AG04450 (cell line): ENCODE results near the gene SCN7A. TPM values are rescaled to one million over a fixed set of nuclear protein-coding genes. Genes with fewer than 3 reads are reported as not detected.

ENCODE experiments used
- CTCF ChIA-PET: fragments of 300-600, 350-600 bp; formaldehyde crosslinking; extraction: SDS; loops from one replicate; lab custom pipeline; 2022; ENCODE audit warnings: antibody characterized with exemption, inconsistent platforms; lab: Charles Lee
- POLR2A ChIA-PET: fragments of 350-600 bp; formaldehyde crosslinking; extraction: SDS; loops from one replicate; lab custom pipeline; 2021; ENCODE audit warnings: antibody characterized with exemption, inconsistent platforms; lab: Yijun Ruan, JAX
- DNase-seq: peaks from one replicate; pipeline ENCODE4 v3.0.0-alpha.2; 2011; ENCODE audit warnings: low read depth, low spot score
- H3K27ac ChIP-seq: one replicate; pipeline ENCODE4 v1.5.1; 2012; ENCODE audit warnings: low read depth, low read length, control low read depth
- H3K27me3 ChIP-seq: one replicate; pipeline ENCODE4 v1.6.0; 2012; ENCODE audit warnings: low read length; ENCODE audit not compliant: control insufficient read depth, insufficient read depth
- H3K4me3 ChIP-seq: 2 replicates; pipeline ENCODE4 v1.5.1; 2011; ENCODE audit warnings: mild to moderate bottlenecking, low read depth, low read length, control low read depth
- H3K9me3 ChIP-seq: 2 replicates; pipeline ENCODE4 v1.5.1; 2012; ENCODE audit warnings: low read length; ENCODE audit not compliant: control insufficient read depth, insufficient read depth
- polyA plus RNA-seq: library from polyadenylated mRNA; depleted of rRNA; stranded (reverse); fragments of >200 nt; gene quantifications from 2 replicates; pipeline ENCODE4 v1.2.3, GENCODE V29; 2011
- TF ChIP-seq, protein P1 (sequence below): IDR thresholded peaks from 2 replicates; pipeline ENCODE4 v1.5.1; 2011; ENCODE audit warnings: low read depth, low read length, control low read depth, inconsistent platforms

SCN7A gene
- polyA plus RNA-seq, 1 experiment, result 9.8 TPM

DNA sequence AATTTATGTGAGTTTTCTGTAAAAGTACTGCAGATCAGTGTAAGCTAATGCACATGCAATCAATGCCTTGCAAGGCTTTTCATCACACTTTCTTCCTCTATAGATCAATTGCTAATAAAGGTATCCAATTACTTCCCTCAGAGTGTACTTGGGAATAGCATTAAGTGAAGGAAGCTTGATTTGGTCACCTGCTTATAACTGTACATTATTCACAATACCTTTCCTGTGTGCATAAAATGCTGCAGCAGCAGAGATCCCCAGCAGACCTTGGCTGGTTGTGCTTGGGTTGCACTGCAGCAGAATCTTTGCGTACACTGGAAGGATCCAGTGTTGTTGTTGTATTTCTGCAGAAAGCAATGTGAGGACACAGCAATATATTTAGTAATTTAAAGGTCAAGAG is 99.8 kb downstream of the SCN7A start:
- no peaks in the 10 kb centered on the region for H3K9me3 ChIP-seq
- H3K27ac ChIP-seq, result no peak overlapping the region
- TF ChIP-seq, protein P1, sequence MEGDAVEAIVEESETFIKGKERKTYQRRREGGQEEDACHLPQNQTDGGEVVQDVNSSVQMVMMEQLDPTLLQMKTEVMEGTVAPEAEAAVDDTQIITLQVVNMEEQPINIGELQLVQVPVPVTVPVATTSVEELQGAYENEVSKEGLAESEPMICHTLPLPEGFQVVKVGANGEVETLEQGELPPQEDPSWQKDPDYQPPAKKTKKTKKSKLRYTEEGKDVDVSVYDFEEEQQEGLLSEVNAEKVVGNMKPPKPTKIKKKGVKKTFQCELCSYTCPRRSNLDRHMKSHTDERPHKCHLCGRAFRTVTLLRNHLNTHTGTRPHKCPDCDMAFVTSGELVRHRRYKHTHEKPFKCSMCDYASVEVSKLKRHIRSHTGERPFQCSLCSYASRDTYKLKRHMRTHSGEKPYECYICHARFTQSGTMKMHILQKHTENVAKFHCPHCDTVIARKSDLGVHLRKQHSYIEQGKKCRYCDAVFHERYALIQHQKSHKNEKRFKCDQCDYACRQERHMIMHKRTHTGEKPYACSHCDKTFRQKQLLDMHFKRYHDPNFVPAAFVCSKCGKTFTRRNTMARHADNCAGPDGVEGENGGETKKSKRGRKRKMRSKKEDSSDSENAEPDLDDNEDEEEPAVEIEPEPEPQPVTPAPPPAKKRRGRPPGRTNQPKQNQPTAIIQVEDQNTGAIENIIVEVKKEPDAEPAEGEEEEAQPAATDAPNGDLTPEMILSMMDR, result no peak
- H3K4me3 ChIP-seq, result no peak overlapping the region
- no peak for DNase-seq
- H3K27me3 ChIP-seq, result no peaks in the 10 kb centered on the region
- ChIA-PET CTCF (interaction anchor here (0.9 to 2.1 kb wide), 3 partner anchors 9 to 33 kb away, joined by 3 to 8 read pairs (median 3); no protein-coding TSS in a partner anchor), POLR2A (no interaction called here)

DNA sequence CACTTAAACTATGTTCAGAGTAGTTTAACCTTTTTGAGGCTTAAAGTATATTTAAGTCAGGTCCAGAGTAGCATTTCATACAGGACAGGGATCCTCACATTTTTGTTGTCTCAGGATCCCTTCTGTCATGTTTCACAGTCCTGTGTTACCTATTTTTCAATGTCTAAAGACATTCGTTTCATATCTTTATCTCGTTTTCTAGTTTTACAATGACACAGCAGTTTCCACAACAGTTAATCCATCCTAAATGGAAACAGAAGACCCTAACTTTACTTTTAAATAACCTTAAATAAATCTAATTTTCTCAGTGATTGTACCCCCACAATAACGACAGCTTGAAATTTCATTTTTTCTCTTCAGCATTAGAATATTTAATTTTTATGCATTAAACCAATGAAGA is 101.0 kb downstream of the SCN7A start:
- H3K27me3 ChIP-seq, result no peaks in the 10 kb centered on the region
- H3K9me3 ChIP-seq, result no peaks in the 10 kb centered on the region
- no peak overlapping the region for H3K27ac ChIP-seq
- TF ChIP-seq, protein P1, result no peak
- ChIA-PET POLR2A (no interaction called here), CTCF (interaction anchor here (0.6 kb wide), 1 partner anchor 211 kb away, joined by 8 read pairs; no protein-coding TSS in a partner anchor)
- no peak overlapping the region for H3K4me3 ChIP-seq
- no peak for DNase-seq

DNA sequence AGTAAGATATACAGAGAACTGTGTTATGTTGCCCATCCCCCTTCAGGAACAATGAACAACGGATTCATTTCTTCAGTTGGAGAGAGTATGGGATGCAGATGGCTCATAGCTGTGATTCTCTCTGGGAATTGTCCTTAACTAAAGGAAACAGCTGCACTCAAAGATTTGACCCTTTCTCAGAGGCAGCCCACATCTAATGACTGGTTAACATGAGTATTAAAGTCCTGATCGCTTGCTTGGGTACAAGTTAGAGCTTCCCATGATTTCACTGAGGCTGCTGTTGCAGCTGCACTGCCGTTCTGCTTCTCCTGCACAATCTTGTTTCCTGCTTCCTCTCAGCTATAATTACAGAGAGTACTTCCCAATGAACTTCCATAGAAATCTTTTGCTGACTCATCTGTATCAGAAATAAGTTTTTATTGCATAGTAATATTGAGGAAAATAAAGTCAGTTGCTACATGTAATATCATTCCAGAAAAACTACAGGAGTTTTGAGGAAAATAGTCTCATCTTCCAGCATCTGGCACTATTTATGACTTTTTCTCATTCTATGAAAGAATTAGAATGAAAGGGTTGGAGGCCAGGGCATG is 105.5 kb downstream of the SCN7A start:
- TF ChIP-seq, protein P1, result no peak
- ChIA-PET POLR2A (no interaction called here), CTCF (no interaction called here)
- no peak for DNase-seq
- no peaks in the 10 kb centered on the region for H3K27me3 ChIP-seq
- H3K4me3 ChIP-seq, result no peak overlapping the region
- no peak overlapping the region for H3K27ac ChIP-seq
- H3K9me3 ChIP-seq, result no peaks in the 10 kb centered on the region

DNA sequence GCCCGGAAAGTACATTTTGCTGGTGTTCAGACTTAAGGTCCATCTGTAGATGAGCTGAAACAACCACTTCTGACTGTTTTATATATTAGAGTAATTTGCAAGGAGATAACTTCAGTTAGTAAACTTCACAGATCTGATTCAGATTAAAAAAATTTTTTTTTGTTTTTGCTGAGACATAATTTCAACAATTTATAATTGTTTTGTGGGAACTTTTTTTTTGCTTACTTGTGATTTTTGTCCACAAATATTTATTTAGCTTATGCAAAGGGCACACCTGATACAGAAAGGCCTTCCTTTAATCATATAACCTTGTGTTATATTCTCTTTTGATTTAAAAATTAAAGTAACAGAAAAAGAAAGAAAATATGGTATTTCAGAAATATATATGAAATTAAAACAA is 108.7 kb downstream of the SCN7A start:
- CTCF ChIA-PET, result interaction anchor here (0.6 to 3.5 kb wide), 27 partner anchors 9 to 815 kb away, joined by 3 to 40 read pairs (median 4); partner anchors contain the start of gene SCN9A
- TF ChIP-seq, protein P1, result no peak
- Histone ChIP-seq H3K27me3 (no peaks in the 10 kb centered on the region), H3K27ac (no peak overlapping the region), H3K9me3 (no peaks in the 10 kb centered on the region), H3K4me3 (no peak overlapping the region)
- POLR2A ChIA-PET, result no interaction called here
- no peak for DNase-seq

DNA sequence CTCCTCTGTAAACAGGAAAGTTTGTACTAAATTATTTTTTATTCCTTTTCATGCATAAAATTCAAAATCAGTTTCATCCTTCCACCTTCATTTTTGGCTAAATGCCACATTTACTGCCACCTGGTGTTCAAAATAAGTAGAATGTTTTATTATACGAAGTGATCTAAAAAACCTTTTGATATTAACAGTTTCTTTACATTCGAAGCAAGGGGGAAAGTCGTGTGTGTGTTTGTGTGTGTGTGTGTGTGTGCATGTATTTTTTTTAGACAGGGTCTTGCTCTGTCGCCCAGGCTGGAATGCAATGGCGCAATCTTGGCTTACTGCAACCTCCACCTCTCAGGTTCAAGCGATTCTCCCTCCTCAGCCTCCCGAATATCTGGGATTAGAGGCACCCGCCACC is 109.3 kb downstream of the SCN7A start:
- CTCF ChIA-PET, result interaction anchor here (0.7 to 3.5 kb wide), 23 partner anchors 9 to 327 kb away, joined by 3 to 40 read pairs (median 4); partner anchors contain the start of gene SCN9A

More for the DNA sequence above, 109.3 kb downstream of the SCN7A start:
- no peaks in the 10 kb centered on the region for H3K9me3 ChIP-seq
- TF ChIP-seq, protein P1, result peak; percentile 50
- no peaks in the 10 kb centered on the region for H3K27me3 ChIP-seq
- no peak overlapping the region for H3K27ac ChIP-seq
- POLR2A ChIA-PET, result no interaction called here
- H3K4me3 ChIP-seq, result no peak overlapping the region
- no peak for DNase-seq
